Kidney (tissue), 14 donors: ENCODE measurements around the gene FERMT3. TPM values are rescaled to one million over a fixed set of nuclear protein-coding genes. Genes with fewer than 3 reads are reported as not detected.

Experiments
- DNase-seq, 5 donors: peaks; one replicate each; pipeline ENCODE4 v3.0.0-alpha.2; 2013 to 2020
- FAIRE-seq: peaks from 2 replicates; lab custom pipeline; 2012; peaks lifted over from hg19 to GRCh38; lab: Jason Lieb, UNC
- H3K27ac ChIP-seq, 2 donors: one replicate each; pipeline ENCODE4 v1.7.0; 2013; ENCODE audit warnings: low read depth in 2 of 2, low read length in 2 of 2, inconsistent platforms in 1 of 2
- H3K27me3 ChIP-seq: one replicate; pipeline ENCODE4 v1.7.1; 2013; ENCODE audit warnings: low read length, inconsistent platforms; ENCODE audit not compliant: control insufficient read depth, insufficient read depth
- H3K36me3 ChIP-seq, 3 donors: one replicate each; pipeline versions ENCODE4 v1.7.0 to v1.7.1; 2013; ENCODE audit warnings: low read length in 3 of 3, control low read depth in 1 of 3, inconsistent platforms in 1 of 3; ENCODE audit not compliant: insufficient read depth in 3 of 3, control insufficient read depth in 2 of 3
- H3K4me1 ChIP-seq, 3 donors: one replicate each; pipeline versions ENCODE4 v1.7.0 to v1.7.1; 2013; ENCODE audit warnings: low read length in 3 of 3, inconsistent platforms in 1 of 3, low read depth in 1 of 3; ENCODE audit not compliant: control insufficient read depth in 2 of 3, insufficient read depth in 2 of 3
- H3K4me3 ChIP-seq, 3 donors: one replicate each; pipeline versions ENCODE4 v1.7.0 to v1.8.1; 2013; ENCODE audit warnings: low read length in 3 of 3, control low read depth in 1 of 3, inconsistent platforms in 1 of 3
- H3K9ac ChIP-seq, 3 donors: one replicate each; pipeline versions ENCODE4 v1.7.0 to v1.7.1; 2013; ENCODE audit warnings: low read length in 3 of 3, control low read depth in 1 of 3, inconsistent platforms in 1 of 3
- H3K9me3 ChIP-seq, 3 donors: one replicate each; pipeline versions ENCODE4 v1.7.0 to v1.7.1; 2013; ENCODE audit warnings: low read length in 3 of 3, control low read depth in 1 of 3, inconsistent platforms in 1 of 3; ENCODE audit not compliant: control insufficient read depth in 2 of 3, insufficient read depth in 1 of 3
- intact Hi-C: fragments of 100-400 bp; cut with DNase I; formaldehyde crosslinking; loops from one replicate; pipeline ENCODE4 v1.11.1; 2022
- polyA plus RNA-seq: library from polyadenylated mRNA; stranded (reverse); fragments of 350-450 nt; fragmentation: Illumina TruSeq; extraction: RNeasy Lipid Tissue Mini Kit (QIAGEN cat#74804); gene quantifications from one replicate; pipeline ENCODE4 v1.2.3, GENCODE V29; 2014; ENCODE audit warnings: low read depth, low replicate concordance; ENCODE audit not compliant: insufficient read depth
- total RNA-seq: library from RNA; stranded (reverse); fragmentation: NEBNext Ultra II Directional; extraction: Animal tissue kit (Norgen Biotek cat#: 25700); gene quantifications from one replicate; pipeline ENCODE4 v1.2.1, GENCODE V29; 2021
- TF ChIP-seq, protein P1 (sequence below): IDR thresholded peaks from 3 replicates; pipeline ENCODE4 v1.5.1; 2012; ENCODE audit warnings: mild to moderate bottlenecking, moderate library complexity, borderline replicate concordance; ENCODE audit not compliant: insufficient read depth; ENCODE audit errors: extremely low read depth
- donor health status: control.
- donor health status: control.
- donor health status: control.
- donor health status: control.
- donor health status: control.
- donor health status: DM: yes; HTN: yes; CAD: no.
- donor health status: Normal renal cell carcinoma (clear cell type).

The FERMT3 gene
- total and polyA plus RNA-seq, 2 donors from 2014 or later, result 11.8 to 36.3 TPM

- DNase-seq (peak; percentile 85 to 97 (median 91)), FAIRE-seq (no peak)
- Histone ChIP-seq H3K4me1 (peaks cover 0 to 23% (median 16%) of the 10 kb centered on the region in 3 donors), H3K27me3 (no peaks in the 10 kb centered on the region), H3K27ac (peak overlapping the region; percentile 45 to 80), H3K36me3 (no peaks in the 10 kb centered on the region), H3K9me3 (no peaks in the 10 kb centered on the region), H3K9ac (peak overlapping the region in 1 of 3 donors; percentile 49), H3K4me3 (peak overlapping the region in 1 of 3 donors; percentile 28)
- intact Hi-C loops, result no loop called here
- TF ChIP-seq, protein P1, sequence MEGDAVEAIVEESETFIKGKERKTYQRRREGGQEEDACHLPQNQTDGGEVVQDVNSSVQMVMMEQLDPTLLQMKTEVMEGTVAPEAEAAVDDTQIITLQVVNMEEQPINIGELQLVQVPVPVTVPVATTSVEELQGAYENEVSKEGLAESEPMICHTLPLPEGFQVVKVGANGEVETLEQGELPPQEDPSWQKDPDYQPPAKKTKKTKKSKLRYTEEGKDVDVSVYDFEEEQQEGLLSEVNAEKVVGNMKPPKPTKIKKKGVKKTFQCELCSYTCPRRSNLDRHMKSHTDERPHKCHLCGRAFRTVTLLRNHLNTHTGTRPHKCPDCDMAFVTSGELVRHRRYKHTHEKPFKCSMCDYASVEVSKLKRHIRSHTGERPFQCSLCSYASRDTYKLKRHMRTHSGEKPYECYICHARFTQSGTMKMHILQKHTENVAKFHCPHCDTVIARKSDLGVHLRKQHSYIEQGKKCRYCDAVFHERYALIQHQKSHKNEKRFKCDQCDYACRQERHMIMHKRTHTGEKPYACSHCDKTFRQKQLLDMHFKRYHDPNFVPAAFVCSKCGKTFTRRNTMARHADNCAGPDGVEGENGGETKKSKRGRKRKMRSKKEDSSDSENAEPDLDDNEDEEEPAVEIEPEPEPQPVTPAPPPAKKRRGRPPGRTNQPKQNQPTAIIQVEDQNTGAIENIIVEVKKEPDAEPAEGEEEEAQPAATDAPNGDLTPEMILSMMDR, result no peak
Observed at GRCh38 chr11:64181506-64182411, 24.8 kb upstream of the FERMT3 start.

DNA sequence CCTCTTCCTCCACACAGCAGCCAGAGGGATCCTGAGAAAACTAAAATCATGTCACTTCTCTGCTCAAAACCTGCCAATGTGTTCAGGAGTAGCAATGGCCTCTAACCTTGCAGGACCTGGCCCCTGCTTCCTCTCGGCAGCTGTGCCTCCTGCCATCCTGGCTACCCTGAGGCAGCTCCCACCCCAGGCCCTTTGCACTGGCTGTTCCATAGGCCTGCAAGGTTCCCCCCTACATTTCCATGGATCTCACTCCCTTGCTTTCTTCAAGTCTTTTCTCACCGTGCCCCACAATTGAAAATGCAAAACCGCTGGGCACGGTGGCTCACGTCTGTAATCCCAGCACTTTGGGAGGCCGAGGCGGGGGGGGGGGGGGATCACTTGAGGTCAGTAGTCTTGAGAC lies 22.6 kb upstream of the FERMT3 start:
- intact Hi-C loops, result no loop called here
- Histone ChIP-seq H3K9me3 (no peaks in the 10 kb centered on the region), H3K4me1 (peaks cover 0 to 23% (median 16%) of the 10 kb centered on the region in 3 donors), H3K27me3 (no peaks in the 10 kb centered on the region), H3K27ac (peak overlapping the region in 1 of 2 donors; percentile 41), H3K4me3 (no peak overlapping the region), H3K36me3 (no peaks in the 10 kb centered on the region), H3K9ac (no peak overlapping the region)
- FAIRE-seq (no peak), DNase-seq (no peak)
- TF ChIP-seq, protein P1, result no peak

DNA sequence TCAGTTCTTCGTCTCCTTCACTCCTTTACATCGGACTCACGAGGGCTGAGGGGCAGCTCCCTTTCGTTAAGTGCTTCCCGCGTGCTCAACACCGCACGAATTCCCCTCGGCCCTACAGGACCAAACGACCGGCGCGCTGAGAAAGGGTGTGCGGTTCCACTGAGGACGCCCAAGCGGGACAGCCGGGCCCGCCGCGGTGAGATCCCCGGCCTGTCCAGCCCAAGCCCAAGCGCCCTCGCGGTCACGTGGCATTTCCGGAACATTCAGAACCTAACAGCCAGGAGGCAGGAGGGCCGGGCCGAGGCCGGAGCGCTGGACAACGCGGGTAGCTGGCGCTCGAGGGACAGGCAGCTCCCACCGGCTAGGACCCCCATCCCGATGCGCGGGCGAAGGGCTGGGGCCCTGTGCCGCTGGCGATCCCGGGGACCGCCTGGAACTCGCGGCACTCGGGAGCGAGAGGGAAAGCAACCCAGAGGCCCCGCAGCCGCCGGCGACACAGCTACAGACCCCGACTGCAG lies 21.3 kb upstream of the FERMT3 start:
- Histone ChIP-seq H3K9me3 (no peaks in the 10 kb centered on the region), H3K27me3 (no peaks in the 10 kb centered on the region), H3K36me3 (peaks cover 0 to 3% (median 0%) of the 10 kb centered on the region in 3 donors), H3K4me3 (peak overlapping the region; percentile 60 to 91 (median 72)), H3K4me1 (peaks cover 0 to 26% (median 18%) of the 10 kb centered on the region in 3 donors), H3K9ac (peak overlapping the region; percentile 43 to 98 (median 74)), H3K27ac (peak overlapping the region; percentile 97 to 100)
- TF ChIP-seq, protein P1, result peak; percentile 43
- DNase-seq (peak in 2 of 5 donors; percentile 93 to 97), FAIRE-seq (no peak)
- intact Hi-C loops, result no loop called here
